HEK293 (cell line): ENCODE data around the gene MIR17HG.

ENCODE experiments used
- KLF9 ChIP-seq: fragments of 450-650 bp; formaldehyde crosslinking; IDR thresholded peaks from 2 replicates; pipeline ENCODE4 v1.5.1; 2016; ENCODE audit warnings: missing biosample characterization, missing genetic modification characterization, low read depth
- ZNF133 ChIP-seq: fragments of 450-650 bp; formaldehyde crosslinking; IDR thresholded peaks from 2 replicates; pipeline ENCODE4 v1.5.1; 2016; ENCODE audit warnings: missing biosample characterization, missing genetic modification characterization
- ZNF624 ChIP-seq: fragments of 450-650 bp; formaldehyde crosslinking; IDR thresholded peaks from 2 replicates; pipeline ENCODE4 v1.5.1; 2017; ENCODE audit warnings: missing biosample characterization, missing genetic modification characterization
- TF ChIP-seq, protein P1 (sequence below): fragments of 450-650 bp; formaldehyde crosslinking; IDR thresholded peaks from 2 replicates; pipeline ENCODE4 v1.5.1; 2016; ENCODE audit warnings: missing biosample characterization, missing genetic modification characterization
- TF ChIP-seq, protein P2 (sequence below): fragments of 450-650 bp; formaldehyde crosslinking; IDR thresholded peaks from 2 replicates; pipeline ENCODE4 v1.5.1; 2016; ENCODE audit warnings: missing biosample characterization, missing genetic modification characterization

Gene MIR17HG

DNA sequence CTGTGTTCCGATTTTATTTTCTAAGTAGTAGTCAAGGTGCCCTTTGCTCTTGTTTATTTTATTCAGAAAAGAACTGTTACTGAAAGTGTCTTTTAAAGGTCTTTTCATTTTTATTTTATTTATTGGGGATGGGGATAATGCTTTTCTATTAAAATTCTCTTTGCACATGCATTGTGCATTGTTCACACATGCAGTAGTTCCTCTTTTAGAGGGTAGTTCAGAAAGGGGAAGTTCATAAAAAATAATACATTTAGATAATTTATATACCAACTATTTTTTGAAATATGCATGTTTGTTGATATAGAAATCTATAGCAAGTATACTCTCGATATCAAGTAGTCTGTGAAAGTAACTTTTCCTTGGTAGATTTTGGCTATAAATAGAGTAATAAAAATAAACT lies 54.4 kb downstream of the MIR17HG start (continued):
- TF ChIP-seq, protein P1, sequence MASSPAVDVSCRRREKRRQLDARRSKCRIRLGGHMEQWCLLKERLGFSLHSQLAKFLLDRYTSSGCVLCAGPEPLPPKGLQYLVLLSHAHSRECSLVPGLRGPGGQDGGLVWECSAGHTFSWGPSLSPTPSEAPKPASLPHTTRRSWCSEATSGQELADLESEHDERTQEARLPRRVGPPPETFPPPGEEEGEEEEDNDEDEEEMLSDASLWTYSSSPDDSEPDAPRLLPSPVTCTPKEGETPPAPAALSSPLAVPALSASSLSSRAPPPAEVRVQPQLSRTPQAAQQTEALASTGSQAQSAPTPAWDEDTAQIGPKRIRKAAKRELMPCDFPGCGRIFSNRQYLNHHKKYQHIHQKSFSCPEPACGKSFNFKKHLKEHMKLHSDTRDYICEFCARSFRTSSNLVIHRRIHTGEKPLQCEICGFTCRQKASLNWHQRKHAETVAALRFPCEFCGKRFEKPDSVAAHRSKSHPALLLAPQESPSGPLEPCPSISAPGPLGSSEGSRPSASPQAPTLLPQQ (tag by site-specific recombination): no peak
- TF ChIP-seq, protein P2, sequence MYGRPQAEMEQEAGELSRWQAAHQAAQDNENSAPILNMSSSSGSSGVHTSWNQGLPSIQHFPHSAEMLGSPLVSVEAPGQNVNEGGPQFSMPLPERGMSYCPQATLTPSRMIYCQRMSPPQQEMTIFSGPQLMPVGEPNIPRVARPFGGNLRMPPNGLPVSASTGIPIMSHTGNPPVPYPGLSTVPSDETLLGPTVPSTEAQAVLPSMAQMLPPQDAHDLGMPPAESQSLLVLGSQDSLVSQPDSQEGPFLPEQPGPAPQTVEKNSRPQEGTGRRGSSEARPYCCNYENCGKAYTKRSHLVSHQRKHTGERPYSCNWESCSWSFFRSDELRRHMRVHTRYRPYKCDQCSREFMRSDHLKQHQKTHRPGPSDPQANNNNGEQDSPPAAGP (tag by site-specific recombination): no peak
- TF ChIP-seq ZNF624 (tag by site-specific recombination): no peak
- no peak for TF ChIP-seq ZNF133 (tag by site-specific recombination)
- no peak for TF ChIP-seq KLF9
